ENCODE data around the gene PPA1. TPM values are rescaled to one million over a fixed set of nuclear protein-coding genes. Genes with fewer than 3 reads are reported as not detected.

PPA1 gene
- total RNA-seq, 1 experiment from 2014 or later: 234 TPM

DNA sequence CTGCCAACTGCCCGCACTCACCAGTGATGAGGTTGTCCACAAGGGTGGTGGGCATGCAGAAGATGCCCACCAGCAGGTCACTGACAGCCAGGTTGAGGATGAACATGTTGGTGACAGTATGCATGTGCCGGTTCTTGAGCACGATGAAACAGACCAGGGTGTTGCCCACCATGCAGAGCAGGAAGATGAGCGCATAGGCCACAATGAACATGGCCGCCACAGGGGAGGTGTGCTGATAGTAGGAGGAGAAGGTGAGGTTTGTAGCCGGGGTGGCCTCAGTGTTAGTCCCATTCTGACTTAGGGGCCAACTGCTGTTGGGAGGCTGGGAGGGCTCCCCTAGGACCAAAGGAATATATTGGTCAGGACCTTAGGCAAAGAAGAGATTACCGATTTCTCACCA lies 32.8 kb upstream of the PPA1 start:
- ATAC-seq (no peak), DNase-seq (ENCODE audit: low read depth, low spot score) (no peak)
- no peak overlapping the region for H3K4me3 ChIP-seq (replicated peaks in 1 of 2; ENCODE audit: low read depth in 1 of 2, low read length in 2 of 2)
- intact Hi-C loops (cut with micrococcal nuclease): loop anchor here (2.0 kb wide), 1 partner anchor 99 kb away; no protein-coding TSS in a partner anchor
- H3K9me2 ChIP-seq (ENCODE audit: insufficient read depth): no peaks in the 10 kb centered on the region
- ChIA-PET CTCF (interaction anchor here (0.9 to 2.7 kb wide), 11 partner anchors 10 to 121 kb away, joined by 3 to 27 read pairs (median 7); partner anchors contain the start of gene TYSND1), POLR2A (no interaction called here), RAD21 (ENCODE audit: low non-redundant PET in 1 of 2, low total read pairs in 2 of 2, uncharacterized antibody in 2 of 2, unreplicated experiment in 2 of 2) (interaction anchor here (1.5 to 1.9 kb wide), 4 partner anchors 44 to 121 kb away, joined by 4 to 17 read pairs (median 10); no protein-coding TSS in a partner anchor)
- BruUV-seq (replicated peaks): no TSS peak
- peaks cover 2 to 5% of the 10 kb centered on the region in 2 experiments; a peak in 2 of 4 replicates for H3K9me3 ChIP-seq (ENCODE audit: control insufficient read depth in 1 of 2, insufficient read depth in 1 of 2, low read depth in 1 of 2, low read length in 2 of 2)
- no peaks in the 10 kb centered on the region for H3K27me3 ChIP-seq (ENCODE audit: insufficient read depth, low read length)
- no peak overlapping the region for H3K9ac ChIP-seq (ENCODE audit: low read length)
- TF ChIP-seq EZH2 (IDR thresholded peaks at IDR 0.05): no peak
- no peak for TF ChIP-seq REST (IDR thresholded peaks at IDR 0.05; ENCODE audit: low read depth)
- no peak for TF ChIP-seq ELF1 (IDR thresholded peaks at IDR 0.05; ENCODE audit: borderline replicate concordance, low read depth)
- no peak for TF ChIP-seq SP1 (IDR thresholded peaks at IDR 0.05; ENCODE audit: low read depth)
- no peak for TF ChIP-seq ZNF274 (IDR thresholded peaks at IDR 0.05; ENCODE audit: low read depth, low read length)
- TF ChIP-seq YY1 (IDR thresholded peaks at IDR 0.05; ENCODE audit: extremely low read depth, insufficient replicate concordance, low read depth, low read length): no peak
- no peak for TF ChIP-seq FOSL1 (IDR thresholded peaks at IDR 0.05; ENCODE audit: low read depth)
- no peak for TF ChIP-seq ZFX (IDR thresholded peaks at IDR 0.05)
- no peak for TF ChIP-seq SRF (IDR thresholded peaks at IDR 0.05; ENCODE audit: low read depth)
- TF ChIP-seq, protein P1, sequence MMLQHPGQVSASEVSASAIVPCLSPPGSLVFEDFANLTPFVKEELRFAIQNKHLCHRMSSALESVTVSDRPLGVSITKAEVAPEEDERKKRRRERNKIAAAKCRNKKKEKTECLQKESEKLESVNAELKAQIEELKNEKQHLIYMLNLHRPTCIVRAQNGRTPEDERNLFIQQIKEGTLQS (IDR thresholded peaks at IDR 0.05): no peak
- no peak for TF ChIP-seq MAX (IDR thresholded peaks at IDR 0.05)
- TF ChIP-seq CEBPB (IDR thresholded peaks at IDR 0.05; ENCODE audit: low read depth): no peak
- no peak for TF ChIP-seq EGR1 (IDR thresholded peaks at IDR 0.05; ENCODE audit: low read depth)
- peaks cover 5 to 26% of the 10 kb centered on the region in 2 experiments; a peak in 3 of 4 replicates for H3K4me1 ChIP-seq (ENCODE audit: control insufficient read depth in 1 of 2, insufficient read depth in 2 of 2, low read length in 2 of 2)
- H3K79me2 ChIP-seq (ENCODE audit: insufficient read depth, low read length): no peaks in the 10 kb centered on the region
- no peak overlapping the region for H2AFZ ChIP-seq (ENCODE audit: low read depth, low read length, poor library complexity, severe bottlenecking)
- H3K4me2 ChIP-seq (ENCODE audit: low read length): no peak overlapping the region
- no peaks in the 10 kb centered on the region for H3K36me3 ChIP-seq (ENCODE audit: control insufficient read depth in 1 of 2, insufficient read depth in 2 of 2, low read length in 2 of 2)
- H3K27ac ChIP-seq (ENCODE audit: low read depth, low read length): no peak overlapping the region
- no peaks in the 10 kb centered on the region for H4K20me1 ChIP-seq (ENCODE audit: insufficient read depth)

Measured in HCT116 (cell line).